Endothelial cell of umbilical vein (primary cell): ENCODE data around the gene ATXN2L.

Experiments used
- CTCF ChIP-seq, 2 donors: IDR thresholded peaks; 1 replicate in 1 of 2; 2 replicates in 1 of 2; pipeline ENCODE4 v1.5.1; 2011; ENCODE audit warnings: low read length in 2 of 2, mild to moderate bottlenecking in 2 of 2, moderate library complexity in 2 of 2, control low read depth in 1 of 2, inconsistent platforms in 1 of 2, low read depth in 1 of 2; ENCODE audit not compliant: insufficient read depth in 1 of 2; ENCODE audit errors: extremely low read depth in 1 of 2
- GATA2 ChIP-seq: IDR thresholded peaks from 2 replicates; pipeline ENCODE4 v1.7.0; 2011; ENCODE audit warnings: low read depth, mild to moderate bottlenecking, moderate library complexity, mixed read lengths, low read length; ENCODE audit not compliant: insufficient read length, insufficient read depth
- MAX ChIP-seq: IDR thresholded peaks from 2 replicates; pipeline ENCODE4 v1.6.1; 2011; ENCODE audit not compliant: insufficient read depth, insufficient read length
- POLR2A ChIP-seq: IDR thresholded peaks from 2 replicates; pipeline ENCODE4 v1.6.1; 2012; ENCODE audit warnings: low read depth, mild to moderate bottlenecking, control low read depth, low read length

- TF ChIP-seq CTCF (IDR thresholded peaks at IDR 0.05; ENCODE audit: extremely low read depth in 1 of 2, insufficient read depth in 1 of 2, low read depth in 1 of 2, low read length in 2 of 2) (no peak), POLR2A (no peak), MAX (no peak), GATA2 (no peak)
Observed at GRCh38 chr16:28834873-28835863, 12.4 kb downstream of the ATXN2L start.
